ENCODE results near the gene ZNF862.
A peak's percentile ranks its signal among the peaks of the same experiment; 100 is the strongest.

ZNF862 gene

DNA sequence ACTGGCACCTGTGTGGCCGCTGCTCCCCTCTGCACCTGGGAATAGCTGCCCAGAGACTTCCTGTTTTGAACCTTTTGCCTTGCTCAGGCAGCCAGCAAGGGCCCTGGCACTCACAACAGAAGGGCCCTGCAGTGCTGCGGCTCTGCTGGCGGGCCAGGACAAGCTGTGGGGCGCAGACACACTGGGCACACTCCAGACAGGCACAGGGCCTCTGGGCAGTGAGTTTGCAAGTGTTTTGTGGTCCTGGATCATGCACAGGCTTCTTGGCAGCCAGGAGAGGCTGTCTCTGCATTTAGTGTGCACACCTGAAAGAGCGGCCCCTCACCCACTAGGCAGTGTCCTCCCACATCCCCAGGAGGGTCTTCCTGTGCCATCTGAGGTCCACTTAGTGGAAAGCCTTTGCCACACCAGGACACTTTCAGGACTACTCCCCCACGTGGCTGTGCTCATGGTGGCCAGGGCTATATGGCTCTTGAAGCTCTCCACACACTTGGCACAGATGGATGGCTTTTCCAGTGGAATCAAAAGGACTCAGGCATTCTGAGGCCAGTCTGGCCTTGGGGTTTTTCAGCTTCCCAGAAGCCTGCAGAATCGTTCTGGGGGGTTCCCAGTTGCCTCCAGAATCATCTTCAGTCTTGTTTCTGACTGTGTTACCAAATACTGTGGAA lies 30.6 kb downstream of the ZNF862 start:
- DNase-seq = no peak

- no peak for DNase-seq
These were observed 31.1 kb downstream of the ZNF862 start for GRCh38 chr7:149869291-149869650.

DNA sequence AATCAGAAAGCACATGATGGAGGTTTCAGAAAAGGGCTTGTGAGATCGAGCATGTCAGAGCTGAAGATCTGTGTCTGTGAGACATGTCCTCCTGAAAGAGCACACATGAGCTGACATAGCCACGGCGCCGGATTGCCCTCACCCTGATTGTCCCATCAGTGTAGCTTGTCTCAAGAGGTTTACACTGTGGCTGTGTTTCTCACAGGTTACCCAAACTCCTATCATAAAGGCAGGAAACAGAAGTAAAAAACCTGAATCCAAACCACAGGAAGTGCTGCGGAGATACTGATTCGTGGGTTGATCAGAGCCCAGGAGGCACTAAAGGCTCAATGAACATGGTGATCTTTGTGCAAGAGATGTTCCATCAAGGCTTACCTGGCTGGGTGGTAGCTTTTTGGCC lies 31.7 kb downstream of the ZNF862 start:
- no peak for DNase-seq

GRCh38 chr7:149870274-149870673 lies 32.1 kb downstream of the ZNF862 start:
- DNase-seq = no peak

DNA sequence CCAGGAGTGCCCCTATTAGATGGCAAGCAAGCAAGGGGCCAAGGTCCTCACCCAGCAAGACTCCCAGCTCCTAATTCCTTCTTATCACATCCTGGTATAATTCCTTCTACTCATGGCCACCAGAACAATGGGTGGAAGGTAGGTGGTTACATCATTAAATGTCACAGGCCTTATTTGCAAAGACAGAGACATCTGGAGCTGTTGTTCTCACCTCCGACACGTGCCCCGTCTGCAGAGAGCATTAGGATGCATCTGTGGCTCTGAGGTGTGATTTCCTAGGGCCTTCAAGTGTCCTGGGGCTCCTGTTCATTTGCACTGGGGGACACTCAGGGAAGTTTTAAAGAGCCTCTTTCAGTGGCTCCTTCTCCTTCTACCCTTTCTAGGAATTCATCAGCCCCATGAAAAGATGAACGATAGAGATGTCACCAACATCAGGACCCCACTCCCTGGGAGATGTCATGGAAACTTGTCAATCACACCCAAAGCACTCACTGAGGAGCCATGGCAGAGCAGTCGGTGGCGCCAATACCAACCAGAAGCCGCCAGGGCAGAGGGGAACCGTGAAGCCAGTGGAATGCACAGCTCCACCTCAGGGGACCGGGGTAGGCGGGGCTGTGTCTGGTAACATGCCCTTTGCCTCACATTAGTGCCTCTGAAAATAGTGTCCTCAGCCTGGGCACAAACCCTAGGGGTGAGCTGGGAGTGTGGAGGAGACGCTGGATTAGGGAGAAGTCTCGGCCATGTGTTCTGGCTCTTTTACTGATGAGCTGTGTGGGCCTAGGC lies 32.7 kb downstream of the ZNF862 start:
- DNase-seq = no peak

DNA sequence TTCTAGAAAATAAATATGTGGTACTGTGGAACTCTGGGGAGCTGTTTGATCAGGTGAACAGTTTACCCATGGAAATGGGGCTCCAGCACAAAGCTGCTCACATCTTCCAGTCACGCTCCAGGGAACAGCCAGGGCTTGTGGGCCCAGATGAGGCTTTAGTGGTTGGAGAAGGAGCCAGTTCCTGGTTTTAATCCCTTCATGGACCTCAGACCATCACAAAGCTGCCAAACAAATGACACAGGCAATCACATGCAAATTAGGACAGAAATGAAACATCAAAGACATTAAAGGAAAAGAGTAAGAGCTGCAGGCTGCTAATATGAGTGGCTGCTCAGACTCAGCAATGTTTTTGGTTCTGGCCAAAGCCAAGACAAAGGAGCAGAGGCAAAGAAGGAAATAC lies 33.4 kb downstream of the ZNF862 start:
- DNase-seq = no peak

DNA sequence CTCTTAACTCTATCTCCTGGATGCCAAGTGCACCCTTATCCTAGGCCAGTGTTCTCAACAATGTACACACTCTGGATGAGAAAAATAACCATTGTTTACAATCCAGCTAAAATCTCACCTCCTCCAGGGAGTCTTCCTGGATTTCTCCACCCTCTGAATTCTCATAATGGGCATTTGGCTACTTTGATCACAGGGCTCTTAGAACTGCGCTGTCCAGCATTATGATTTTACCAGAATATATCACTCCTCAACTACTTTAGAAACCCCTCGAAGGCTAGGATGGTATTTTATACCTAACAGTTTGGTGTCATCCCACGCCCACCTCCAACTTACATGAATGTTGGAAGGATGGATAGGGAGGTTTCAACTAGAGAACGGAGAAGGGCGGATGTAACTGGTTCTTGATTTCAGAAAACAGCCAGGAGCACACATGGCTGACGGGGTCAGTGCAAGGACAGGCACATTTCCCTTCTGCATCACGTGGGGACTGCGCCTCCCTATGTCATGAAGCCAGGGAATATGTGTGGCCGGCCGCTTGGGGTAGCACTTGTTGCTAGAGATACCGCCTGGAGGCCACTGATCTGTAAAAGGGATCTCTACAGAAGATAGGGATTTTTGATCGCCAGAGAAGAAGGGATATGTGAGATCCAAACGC lies 34.4 kb downstream of the ZNF862 start:
- DNase-seq = no peak

GRCh38 chr7:149873074-149873969 lies 35.1 kb downstream of the ZNF862 start, which contains the start of gene ATP6V0E2:
TSS of gene ATP6V0E2 (plus strand) at chr7:149873969. CDS start at chr7:149874066, 97 bp downstream.
- DNase-seq = peak; percentile 94

- no peak for DNase-seq
These were observed 35.9 kb downstream of the ZNF862 start for GRCh38 chr7:149873970-149874643.

GRCh38 chr7:149874644-149875028 lies 36.5 kb downstream of the ZNF862 start:
- no peak for DNase-seq

DNA sequence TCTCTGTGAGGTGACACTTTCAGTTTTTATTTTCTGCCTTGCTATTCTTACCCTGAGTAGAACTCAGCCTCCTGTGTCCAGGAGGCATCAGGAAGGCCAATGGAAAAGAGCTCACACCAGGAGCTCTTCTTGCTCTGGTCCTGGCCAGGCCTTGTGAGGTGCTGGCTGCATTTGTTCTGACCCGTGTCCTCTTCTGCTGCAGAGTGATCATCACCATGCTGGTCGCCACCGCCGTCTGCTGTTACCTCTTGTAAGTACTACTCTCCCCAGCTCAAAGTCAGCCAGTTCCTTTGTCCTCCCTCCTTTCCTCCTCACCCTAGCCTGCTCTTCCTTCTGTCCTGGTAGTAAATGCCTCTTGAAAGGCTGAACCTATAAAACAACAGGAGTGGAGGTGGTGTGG lies 37.2 kb downstream of the ZNF862 start:
- DNase-seq = no peak

GRCh38 chr7:149877890-149878522 lies 39.8 kb downstream of the ZNF862 start:
- no peak for DNase-seq

DNA sequence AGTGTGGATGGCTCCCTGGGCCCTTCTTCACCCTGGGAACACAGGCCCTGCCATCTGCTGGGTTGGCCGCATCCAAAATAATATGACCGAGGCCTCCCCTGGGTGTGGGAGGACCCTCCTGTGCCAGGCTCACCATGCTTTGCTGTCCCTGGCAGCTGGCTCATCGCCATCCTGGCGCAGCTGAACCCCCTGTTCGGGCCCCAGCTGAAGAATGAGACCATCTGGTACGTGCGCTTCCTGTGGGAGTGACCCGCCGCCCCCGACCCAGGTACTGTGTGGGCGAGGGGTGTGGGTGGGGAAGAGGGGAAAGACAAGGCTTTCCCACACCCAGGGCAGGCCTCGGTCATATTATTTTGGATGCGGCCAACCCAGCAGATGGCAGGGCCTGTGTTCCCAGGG lies 40.3 kb downstream of the ZNF862 start:
- DNase-seq = no peak

DNA sequence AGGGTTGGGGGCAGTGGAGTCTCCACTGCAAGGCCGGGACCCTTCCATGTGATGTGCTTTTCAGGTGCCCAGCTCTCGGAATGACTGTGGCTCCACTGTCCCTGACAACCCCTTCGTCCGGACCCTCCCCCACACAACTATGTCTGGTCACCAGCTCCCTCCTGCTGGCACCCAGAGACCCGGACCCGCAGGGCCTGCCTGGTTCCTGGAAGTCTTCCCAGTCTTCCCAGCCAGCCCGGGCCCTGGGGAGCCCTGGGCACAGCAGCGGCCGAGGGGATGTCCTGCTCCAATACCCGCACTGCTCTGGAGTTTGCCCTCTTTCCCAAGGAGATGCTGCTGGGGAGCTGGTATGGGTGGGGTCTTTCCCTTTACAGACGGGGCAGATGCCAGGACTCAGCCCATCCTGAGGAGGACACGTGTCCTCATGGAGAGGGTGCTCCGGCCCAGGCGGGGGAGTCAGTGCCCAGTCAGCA lies 41.1 kb downstream of the ZNF862 start:
- DNase-seq = no peak

DNA sequence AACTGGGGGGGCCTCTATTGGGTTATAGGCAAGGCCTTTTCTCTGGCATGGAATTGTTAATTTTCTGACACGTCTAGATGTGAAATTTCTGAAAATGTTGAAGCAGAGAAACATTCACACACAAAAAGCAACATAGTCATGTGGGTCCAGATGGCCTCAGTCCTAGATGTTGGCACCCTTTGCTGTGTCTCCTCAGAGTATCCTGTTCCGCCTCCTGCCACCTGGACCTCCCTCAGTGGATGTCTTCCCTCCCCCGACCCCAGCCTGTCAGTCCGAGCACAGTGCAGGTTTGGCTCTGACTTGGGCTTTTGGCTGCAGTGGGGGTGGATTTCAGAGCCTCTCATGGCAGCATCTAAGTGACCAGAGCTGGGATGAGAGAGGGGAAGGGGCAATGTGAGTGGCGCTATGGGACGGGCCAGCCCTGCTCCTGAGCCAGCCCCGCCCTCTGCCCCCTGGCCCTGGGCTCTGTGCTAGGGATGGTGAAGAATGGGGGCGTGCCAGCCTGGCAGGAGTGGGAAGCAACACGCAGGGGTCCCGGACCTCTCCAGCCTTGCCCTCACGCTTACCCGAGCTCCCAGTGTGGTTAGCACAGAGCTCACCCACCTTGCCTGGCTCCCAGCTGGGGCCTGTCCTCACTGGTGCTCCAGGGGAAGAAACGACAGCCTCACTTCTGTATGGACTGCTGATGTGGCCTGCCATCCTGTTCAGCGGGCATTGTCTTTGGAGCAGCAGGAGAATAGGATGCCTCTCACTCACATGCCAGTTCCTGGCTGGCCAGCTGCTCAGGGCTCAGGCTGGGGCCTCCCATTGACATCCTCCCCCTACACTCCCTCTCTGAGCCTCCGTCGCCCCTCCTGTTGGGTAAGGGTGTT lies 41.8 kb downstream of the ZNF862 start:
- DNase-seq = no peak

DNA sequence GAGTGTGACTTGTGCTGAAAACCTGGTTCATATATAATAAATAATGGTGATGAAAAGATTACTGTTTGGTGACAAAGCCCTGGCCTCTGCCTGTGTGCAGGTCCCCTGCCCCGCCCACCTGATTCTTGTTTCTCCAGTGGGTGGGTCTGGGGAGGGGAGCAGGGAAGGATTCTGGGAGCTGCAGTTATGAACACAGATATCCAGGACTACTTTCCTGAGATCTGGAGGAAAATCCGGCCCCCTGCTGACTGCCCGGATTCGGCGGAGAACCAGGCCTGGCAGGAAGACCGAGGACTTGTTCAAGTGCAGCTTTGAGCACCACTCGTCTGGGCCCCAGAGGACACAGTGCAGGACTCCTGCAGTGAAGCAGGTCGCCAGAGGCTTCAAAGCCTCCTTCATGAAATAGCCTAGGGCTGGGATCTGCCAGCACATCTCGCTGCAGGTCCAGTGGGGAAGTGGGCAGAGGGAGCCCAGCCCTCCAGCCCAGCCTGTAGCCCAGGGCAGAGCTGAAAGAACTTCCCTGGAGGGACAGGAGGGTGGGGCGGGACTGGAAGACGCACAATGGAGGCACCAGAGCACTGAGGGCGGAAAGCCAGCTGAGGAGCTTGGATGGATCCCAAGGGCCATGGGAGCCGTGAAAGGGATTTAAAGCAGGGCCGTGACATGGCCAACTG lies 42.6 kb downstream of the ZNF862 start:
- DNase-seq = no peak

DNA sequence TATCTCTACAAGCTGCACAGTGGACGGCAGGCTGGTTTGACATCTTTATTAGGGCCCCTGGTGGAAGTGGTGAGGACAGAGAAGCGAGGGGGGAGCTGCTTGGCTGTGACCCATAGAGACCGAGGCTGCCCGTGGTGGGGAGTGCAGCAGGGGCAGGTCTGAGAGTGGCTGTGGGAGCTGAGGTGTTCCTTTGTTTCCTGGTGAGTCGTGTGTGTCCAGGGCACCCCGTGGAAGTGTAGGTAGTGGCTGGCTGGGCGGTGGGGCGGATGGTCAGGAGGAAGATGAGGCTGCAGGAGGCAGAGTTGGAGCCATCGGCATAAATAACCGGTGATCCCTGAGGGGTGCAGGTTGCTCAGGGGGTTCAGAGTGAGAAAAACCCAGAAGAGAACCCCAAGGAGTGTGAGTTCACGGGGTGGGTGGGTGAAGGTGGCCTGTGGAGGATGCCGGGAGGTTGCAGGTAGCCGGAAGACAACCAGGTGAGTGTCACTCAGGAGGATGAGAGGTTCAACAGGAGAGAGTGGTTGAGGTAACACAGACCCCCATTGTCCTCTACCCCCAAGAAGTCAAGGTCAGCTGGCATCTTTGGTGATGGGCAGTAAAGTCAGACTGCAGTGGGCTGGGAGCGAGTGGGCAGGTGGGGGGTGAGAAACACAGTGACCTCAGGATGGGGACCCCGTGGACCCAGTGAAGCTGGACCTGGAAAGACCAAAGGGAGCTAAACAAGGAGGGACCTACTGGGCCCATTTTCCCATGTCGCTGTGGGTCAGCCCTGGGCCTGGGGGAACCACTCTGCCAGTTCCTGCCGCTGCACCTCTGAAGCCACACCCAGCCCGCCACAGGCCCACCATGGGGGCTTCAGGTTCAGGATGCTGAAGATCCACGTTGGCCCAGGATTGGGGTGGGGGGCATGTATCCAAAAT lies 43.4 kb downstream of the ZNF862 start:
- no peak for DNase-seq

DNA sequence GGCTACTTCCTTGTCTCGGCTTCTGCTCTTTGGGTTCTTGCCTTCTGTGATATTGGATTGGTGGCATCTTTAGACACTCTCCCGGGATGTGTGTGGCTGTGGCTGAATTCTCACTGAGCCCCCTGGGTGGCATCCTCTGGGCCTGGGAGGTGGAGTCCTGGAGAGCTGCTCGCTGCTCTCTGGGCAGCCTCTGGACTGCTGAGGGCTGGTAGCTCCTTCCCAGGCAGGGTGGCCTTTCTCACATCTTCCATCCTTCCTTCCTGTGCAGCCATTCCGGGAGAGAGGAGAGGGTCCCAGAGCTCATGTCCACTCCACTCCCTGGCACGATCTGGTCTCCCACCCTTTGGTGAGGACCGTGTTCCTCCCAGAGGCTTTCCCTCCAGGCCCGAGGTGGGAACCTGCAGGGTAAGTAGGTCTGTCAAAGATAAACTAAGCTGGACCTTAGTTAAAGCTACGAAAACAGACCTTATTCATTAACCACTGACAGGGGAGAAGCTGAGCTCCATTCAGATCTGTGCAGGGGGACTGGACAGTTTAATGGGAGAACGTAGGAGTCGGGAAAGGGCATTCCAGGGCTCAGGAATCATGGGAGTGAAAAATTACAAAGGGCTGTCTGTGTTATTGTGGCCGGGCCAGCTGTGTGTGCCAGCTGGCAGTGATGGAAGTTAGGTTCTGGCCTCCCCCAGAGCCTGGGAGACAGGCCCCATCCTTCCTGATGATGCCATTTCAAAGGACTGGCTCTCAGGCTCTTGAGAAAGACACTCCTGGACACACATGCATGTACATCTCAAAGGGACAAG lies 44.3 kb downstream of the ZNF862 start:
- no peak for DNase-seq

Measured in stimulated activated CD4-positive, alpha-beta T cell treated with anti-CD3 and anti-CD28 coated beads, Interleukin-4, amount 100 ng/mL, for 24 hours (primary cell).